ENCODE data around the gene OR14J1. TPM values are rescaled to one million over a fixed set of nuclear protein-coding genes. Genes with fewer than 3 reads are reported as not detected.
"Not testable (repeated sequence)": the region's sequence is repeated elsewhere in the genome, so short reads cannot be mapped to it uniquely, and the experiment has no call there.

Gene OR14J1
- total RNA-seq, 2 experiments from 2014 or later = not detected

GRCh38 chr6:29345380-29345779 is 43.9 kb downstream of the OR14J1 start:
- Histone ChIP-seq H3K27ac (ENCODE audit: low read depth in 1 of 2, low read length in 2 of 2) (no peak overlapping the region), H3K4me3 (ENCODE audit: low read length) (no peak overlapping the region), H3K4me1 (ENCODE audit: insufficient read depth, low read length) (no peaks in the 10 kb centered on the region), H3K27me3 (ENCODE audit: control insufficient read depth in 1 of 2, insufficient read depth in 2 of 2, low read length in 2 of 2) (peaks cover 4% of the 10 kb centered on the region in 2 experiments), H3K36me3 (ENCODE audit: insufficient read depth, low read length) (no peaks in the 10 kb centered on the region), H3K9me3 (ENCODE audit: control insufficient read depth in 1 of 2, insufficient read depth in 1 of 2, low read length in 2 of 2) (no peaks in the 10 kb centered on the region)
- no peak overlapping the region for H3K4me3 Mint-ChIP-seq
- DNase-seq (no peak), ATAC-seq (ENCODE audit: poor library complexity) (no peak)
- H3K27ac Mint-ChIP-seq = no peak overlapping the region
- POLR2A ChIA-PET = no interaction called here
- CTCF ChIA-PET = no interaction called here
- H3K36me3 Mint-ChIP-seq (ENCODE audit: low read depth) = no peaks in the 10 kb centered on the region
- H3K27me3 Mint-ChIP-seq = peaks cover 41% of the 10 kb centered on the region
- no peaks in the 10 kb centered on the region for H3K4me1 Mint-ChIP-seq (ENCODE audit: low read depth)
- intact Hi-C loops (cut with DNase I, micrococcal nuclease) = no loop called here
- TF ChIP-seq CTCF (IDR thresholded peaks at IDR 0.05) = no peak
- H3K9me3 Mint-ChIP-seq = no peaks in the 10 kb centered on the region

GRCh38 chr6:29349348-29349747 is 47.8 kb downstream of the OR14J1 start:
- DNase-seq; ATAC-seq (ENCODE audit: poor library complexity); H3K4me3 Mint-ChIP-seq; H3K36me3 ChIP-seq (ENCODE audit: insufficient read depth, low read length); H3K9me3 Mint-ChIP-seq; intact Hi-C loops (cut with DNase I, micrococcal nuclease); H3K4me1 Mint-ChIP-seq (ENCODE audit: low read depth); H3K4me3 ChIP-seq (ENCODE audit: low read length); H3K27me3 ChIP-seq (ENCODE audit: control insufficient read depth in 1 of 2, insufficient read depth in 2 of 2, low read length in 2 of 2); H3K27ac Mint-ChIP-seq; H3K27ac ChIP-seq (ENCODE audit: low read depth in 1 of 2, low read length in 2 of 2); POLR2A ChIA-PET; H3K4me1 ChIP-seq (ENCODE audit: insufficient read depth, low read length); H3K36me3 Mint-ChIP-seq (ENCODE audit: low read depth): not testable (repeated sequence)
- CTCF ChIA-PET = interaction anchor here (0.5 kb wide), 1 partner anchor 526 kb away, joined by 3 read pairs; no protein-coding TSS in a partner anchor
- peaks cover 0 to 12% of the 10 kb centered on the region in 2 experiments for H3K9me3 ChIP-seq (ENCODE audit: control insufficient read depth in 1 of 2, insufficient read depth in 1 of 2, low read length in 2 of 2)
- H3K27me3 Mint-ChIP-seq = peaks cover 51% of the 10 kb centered on the region

GRCh38 chr6:29354980-29355379 is 53.5 kb downstream of the OR14J1 start:
- DNase-seq (no peak), ATAC-seq (ENCODE audit: poor library complexity) (no peak)
- ChIA-PET POLR2A (no interaction called here), CTCF (no interaction called here)
- Histone ChIP-seq H3K27me3 (ENCODE audit: control insufficient read depth in 1 of 2, insufficient read depth in 2 of 2, low read length in 2 of 2) (peaks cover 4 to 40% of the 10 kb centered on the region in 2 experiments), H3K9me3 (ENCODE audit: control insufficient read depth in 1 of 2, insufficient read depth in 1 of 2, low read length in 2 of 2) (peaks cover 0 to 12% of the 10 kb centered on the region in 2 experiments), H3K4me1 (ENCODE audit: insufficient read depth, low read length) (no peaks in the 10 kb centered on the region), H3K4me3 (ENCODE audit: low read length) (no peak overlapping the region), H3K27ac (ENCODE audit: low read depth in 1 of 2, low read length in 2 of 2) (no peak overlapping the region), H3K36me3 (ENCODE audit: insufficient read depth, low read length) (no peaks in the 10 kb centered on the region)
- H3K27ac Mint-ChIP-seq = no peak overlapping the region
- no peak overlapping the region for H3K4me3 Mint-ChIP-seq
- no peak for TF ChIP-seq CTCF (IDR thresholded peaks at IDR 0.05)
- peaks cover 65% of the 10 kb centered on the region for H3K27me3 Mint-ChIP-seq
- no peaks in the 10 kb centered on the region for H3K4me1 Mint-ChIP-seq (ENCODE audit: low read depth)
- peaks cover 6% of the 10 kb centered on the region for H3K9me3 Mint-ChIP-seq
- intact Hi-C loops (cut with DNase I, micrococcal nuclease) = no loop called here
- no peaks in the 10 kb centered on the region for H3K36me3 Mint-ChIP-seq (ENCODE audit: low read depth)

GRCh38 chr6:29355603-29356002 is 54.1 kb downstream of the OR14J1 start:
- Mint-ChIP-seq H3K9me3 (peaks cover 6% of the 10 kb centered on the region), H3K4me3 (no peak overlapping the region), H3K27me3 (peaks cover 69% of the 10 kb centered on the region), H3K27ac (no peak overlapping the region), H3K36me3 (ENCODE audit: low read depth) (no peaks in the 10 kb centered on the region), H3K4me1 (ENCODE audit: low read depth) (no peaks in the 10 kb centered on the region)
- DNase-seq (no peak), ATAC-seq (ENCODE audit: poor library complexity) (no peak)
- Histone ChIP-seq H3K27ac (ENCODE audit: low read depth in 1 of 2, low read length in 2 of 2) (no peak overlapping the region), H3K27me3 (ENCODE audit: control insufficient read depth in 1 of 2, insufficient read depth in 2 of 2, low read length in 2 of 2) (peaks cover 8 to 45% of the 10 kb centered on the region in 2 experiments), H3K9me3 (ENCODE audit: control insufficient read depth in 1 of 2, insufficient read depth in 1 of 2, low read length in 2 of 2) (peaks cover 0 to 12% of the 10 kb centered on the region in 2 experiments), H3K4me3 (ENCODE audit: low read length) (no peak overlapping the region), H3K4me1 (ENCODE audit: insufficient read depth, low read length) (no peaks in the 10 kb centered on the region), H3K36me3 (ENCODE audit: insufficient read depth, low read length) (no peaks in the 10 kb centered on the region)
- POLR2A ChIA-PET = no interaction called here
- intact Hi-C loops (cut with DNase I, micrococcal nuclease) = no loop called here
- no peak for TF ChIP-seq CTCF (IDR thresholded peaks at IDR 0.05)
- CTCF ChIA-PET = no interaction called here

Measured in CD4-positive, alpha-beta T cell (primary cell).